ENCODE results near the gene MKRN2OS.

MKRN2OS gene

GRCh38 chr3:12499474-12499873 lies 45.8 kb downstream of the MKRN2OS start:
- DNase-seq (ENCODE audit: low read depth in 1 of 2, low spot score in 1 of 2): no peak
- H3K4me3 ChIP-seq (replicated peaks; ENCODE audit: insufficient read depth, low read length): no peak overlapping the region
- no peaks in the 10 kb centered on the region for H3K27me3 ChIP-seq (ENCODE audit: insufficient read depth, poor library complexity, severe bottlenecking)
- TF ChIP-seq CTCF (IDR thresholded peaks at IDR 0.05; ENCODE audit: insufficient read depth, low read length) (no peak), POLR2AphosphoS5 (IDR thresholded peaks at IDR 0.05; ENCODE audit: low read depth) (no peak), REST (IDR thresholded peaks at IDR 0.05; ENCODE audit: insufficient replicate concordance, low read depth) (no peak), GABPA (IDR thresholded peaks at IDR 0.05; ENCODE audit: low read depth) (no peak), SPI1 (IDR thresholded peaks at IDR 0.05; ENCODE audit: borderline replicate concordance, low read depth) (no peak)
- H3K27ac ChIP-seq (replicated peaks): no peak overlapping the region

- no peaks in the 10 kb centered on the region for H3K27me3 ChIP-seq (ENCODE audit: insufficient read depth, poor library complexity, severe bottlenecking)
- H3K4me3 ChIP-seq (replicated peaks; ENCODE audit: insufficient read depth, low read length): no peak overlapping the region
- no peak for TF ChIP-seq GABPA (IDR thresholded peaks at IDR 0.05; ENCODE audit: low read depth)
- TF ChIP-seq CTCF (IDR thresholded peaks at IDR 0.05; ENCODE audit: insufficient read depth, low read length): no peak
- no peak for TF ChIP-seq POLR2AphosphoS5 (IDR thresholded peaks at IDR 0.05; ENCODE audit: low read depth)
- TF ChIP-seq REST (IDR thresholded peaks at IDR 0.05; ENCODE audit: insufficient replicate concordance, low read depth): no peak
- no peak for TF ChIP-seq SPI1 (IDR thresholded peaks at IDR 0.05; ENCODE audit: borderline replicate concordance, low read depth)
- H3K27ac ChIP-seq (replicated peaks): no peak overlapping the region
- no peak for DNase-seq (ENCODE audit: low read depth in 1 of 2, low spot score in 1 of 2)
Measured at GRCh38 chr3:12496453-12496761, 48.9 kb downstream of the MKRN2OS start.

- Histone ChIP-seq H3K4me3 (replicated peaks; ENCODE audit: insufficient read depth, low read length) (no peak overlapping the region), H3K27ac (replicated peaks) (no peak overlapping the region), H3K27me3 (ENCODE audit: insufficient read depth, poor library complexity, severe bottlenecking) (no peaks in the 10 kb centered on the region)
- TF ChIP-seq SPI1 (IDR thresholded peaks at IDR 0.05; ENCODE audit: borderline replicate concordance, low read depth) (no peak), REST (IDR thresholded peaks at IDR 0.05; ENCODE audit: insufficient replicate concordance, low read depth) (no peak), GABPA (IDR thresholded peaks at IDR 0.05; ENCODE audit: low read depth) (no peak), POLR2AphosphoS5 (IDR thresholded peaks at IDR 0.05; ENCODE audit: low read depth) (no peak), CTCF (IDR thresholded peaks at IDR 0.05; ENCODE audit: insufficient read depth, low read length) (no peak)
- DNase-seq (ENCODE audit: low read depth in 1 of 2, low spot score in 1 of 2): no peak
Measured at GRCh38 chr3:12495749-12496452, 49.4 kb downstream of the MKRN2OS start.
